WTC11 (cell line): ENCODE data around the gene IQCE. TPM values are rescaled to one million over a fixed set of nuclear protein-coding genes. Genes with fewer than 3 reads are reported as not detected.

ENCODE experiments used
- ATAC-seq: fragments of 200-7000 bp; cut with Tn5 transposase; 2 replicates; pipeline ENCODE4 v1.10.0; 2021; ENCODE audit warnings: mild to moderate bottlenecking, moderate library complexity
- CTCF ChIA-PET: fragments of 300-600 bp; sonication (Branson Sonifier 250); formaldehyde crosslinking; loops from one replicate; lab custom pipeline; 2021; ENCODE audit warnings: antibody characterized with exemption; lab: Charles Lee
- POLR2A ChIA-PET: fragments of 350-600 bp; sonication (Branson Sonifier 250); formaldehyde crosslinking; loops from one replicate; lab custom pipeline; 2021; ENCODE audit warnings: antibody characterized with exemption; lab: Charles Lee
- DNase-seq: peaks from one replicate; pipeline ENCODE4 v3.0.0; 2021; ENCODE audit warnings: low spot score
- H3K27ac Mint-ChIP-seq: 2 replicates; pipeline ENCODE4 v1.8.0; 2021; ENCODE audit warnings: mixed read lengths
- H3K27me3 Mint-ChIP-seq: 2 replicates; pipeline ENCODE4 v1.8.0; 2021; ENCODE audit warnings: low read depth, mild to moderate bottlenecking, moderate library complexity, mixed read lengths
- H3K36me3 Mint-ChIP-seq: 2 replicates; pipeline ENCODE4 v1.8.0; 2021; ENCODE audit warnings: mixed read lengths
- H3K4me1 Mint-ChIP-seq: 2 replicates; pipeline ENCODE4 v1.8.0; 2022; ENCODE audit warnings: mixed read lengths
- H3K4me3 Mint-ChIP-seq: 2 replicates; pipeline ENCODE4 v1.8.0; 2021; ENCODE audit warnings: mild to moderate bottlenecking, moderate library complexity, mixed read lengths
- H3K9me3 Mint-ChIP-seq: 2 replicates; pipeline ENCODE4 v1.8.0; 2021; ENCODE audit warnings: mixed read lengths
- CBFB ChIP-seq: sonication (generic); formaldehyde crosslinking; IDR thresholded peaks from 2 replicates; pipeline ENCODE4 v1.8.1; 2022; ENCODE audit warnings: mild to moderate bottlenecking, low read depth, missing genetic modification reagents
- FOXJ3 ChIP-seq: sonication (generic); formaldehyde crosslinking; IDR thresholded peaks from 2 replicates; pipeline ENCODE4 v1.9.0; 2021; ENCODE audit warnings: missing genetic modification reagents, mild to moderate bottlenecking, borderline replicate concordance
- IRF2 ChIP-seq: sonication (generic); formaldehyde crosslinking; IDR thresholded peaks from 2 replicates; pipeline ENCODE4 v1.8.0; 2022; ENCODE audit warnings: low read depth, missing genetic modification reagents, borderline replicate concordance
- JAZF1 ChIP-seq: fragments of 250-450 bp; sonication (Bioruptor Pico); IDR thresholded peaks from 2 replicates; pipeline ENCODE4 v1.9.0; 2021; ENCODE audit warnings: moderate library complexity, mild to moderate bottlenecking, inconsistent platforms
- KAT7 ChIP-seq: sonication (generic); formaldehyde crosslinking; IDR thresholded peaks from 2 replicates; pipeline ENCODE4 v1.8.1; 2023; ENCODE audit warnings: missing genetic modification reagents, mild to moderate bottlenecking, borderline replicate concordance
- NR3C1 ChIP-seq: sonication (generic); formaldehyde crosslinking; conservative IDR thresholded peaks from 2 replicates; pipeline ENCODE4 v1.8.1; 2023; ENCODE audit warnings: low read depth, mild to moderate bottlenecking, missing genetic modification reagents
- OVOL2 ChIP-seq: fragments of 250-450 bp; sonication (Bioruptor Pico); IDR thresholded peaks from 2 replicates; pipeline ENCODE4 v1.9.0; 2021; ENCODE audit warnings: mild to moderate bottlenecking, borderline replicate concordance
- RORB ChIP-seq: fragments of 250-450 bp; sonication (Bioruptor Pico); IDR thresholded peaks from 2 replicates; pipeline ENCODE4 v1.9.0; 2021; ENCODE audit warnings: mild to moderate bottlenecking
- SMAD3 ChIP-seq: sonication (generic); formaldehyde crosslinking; IDR thresholded peaks from 2 replicates; pipeline ENCODE4 v1.8.0; 2022; ENCODE audit warnings: missing genetic modification reagents, mild to moderate bottlenecking, borderline replicate concordance
- ZNF138 ChIP-seq: sonication (generic); formaldehyde crosslinking; conservative IDR thresholded peaks from 2 replicates; pipeline ENCODE4 v1.8.1; 2022; ENCODE audit warnings: mild to moderate bottlenecking, moderate library complexity, missing genetic modification reagents
- ZNF219 ChIP-seq: sonication (generic); formaldehyde crosslinking; IDR thresholded peaks from 2 replicates; pipeline ENCODE4 v1.8.0; 2023; ENCODE audit warnings: missing genetic modification reagents, mild to moderate bottlenecking, borderline replicate concordance
- ZNF317 ChIP-seq: sonication (generic); formaldehyde crosslinking; IDR thresholded peaks from 2 replicates; pipeline ENCODE4 v1.8.1; 2023; ENCODE audit warnings: low read depth, mild to moderate bottlenecking, moderate library complexity, missing genetic modification reagents, borderline replicate concordance
- ZNF396 ChIP-seq: fragments of 250-450 bp; sonication (Bioruptor Pico); IDR thresholded peaks from 2 replicates; pipeline ENCODE4 v1.8.0; 2021; ENCODE audit warnings: mild to moderate bottlenecking, moderate library complexity, borderline replicate concordance
- total RNA-seq: library from RNA; stranded (reverse); gene quantifications from 3 replicates; pipeline ENCODE4 v1.2.3, GENCODE V29; 2021
- TF ChIP-seq, protein P1 (sequence below): sonication (generic); formaldehyde crosslinking; IDR thresholded peaks from 2 replicates; pipeline ENCODE4 v1.8.0; 2023; ENCODE audit warnings: missing genetic modification reagents
- TF ChIP-seq, protein P2 (sequence below): fragments of 250-450 bp; sonication (Bioruptor Pico); IDR thresholded peaks from 2 replicates; pipeline ENCODE4 v2.1.2; 2022; ENCODE audit warnings: mild to moderate bottlenecking, moderate library complexity
- TF ChIP-seq, protein P3 (sequence below): sonication (generic); formaldehyde crosslinking; IDR thresholded peaks from 2 replicates; pipeline ENCODE4 v1.8.1; 2022; ENCODE audit warnings: low read depth, missing genetic modification reagents, borderline replicate concordance
- TF ChIP-seq, protein P4 (sequence below): sonication (generic); formaldehyde crosslinking; IDR thresholded peaks from 2 replicates; pipeline ENCODE4 v1.8.1; 2023; ENCODE audit warnings: mild to moderate bottlenecking, missing genetic modification reagents, moderate library complexity
- TF ChIP-seq, protein P5 (sequence below): sonication (generic); formaldehyde crosslinking; IDR thresholded peaks from 2 replicates; pipeline ENCODE4 v1.8.1; 2023; ENCODE audit warnings: mild to moderate bottlenecking, missing genetic modification reagents, borderline replicate concordance
- TF ChIP-seq, protein P6 (sequence below): sonication (generic); formaldehyde crosslinking; IDR thresholded peaks from 2 replicates; pipeline ENCODE4 v1.8.0; 2023; ENCODE audit warnings: missing genetic modification reagents, mild to moderate bottlenecking, borderline replicate concordance

The IQCE gene
- total RNA-seq, 1 experiment from 2014 or later = 4.4 TPM

DNA sequence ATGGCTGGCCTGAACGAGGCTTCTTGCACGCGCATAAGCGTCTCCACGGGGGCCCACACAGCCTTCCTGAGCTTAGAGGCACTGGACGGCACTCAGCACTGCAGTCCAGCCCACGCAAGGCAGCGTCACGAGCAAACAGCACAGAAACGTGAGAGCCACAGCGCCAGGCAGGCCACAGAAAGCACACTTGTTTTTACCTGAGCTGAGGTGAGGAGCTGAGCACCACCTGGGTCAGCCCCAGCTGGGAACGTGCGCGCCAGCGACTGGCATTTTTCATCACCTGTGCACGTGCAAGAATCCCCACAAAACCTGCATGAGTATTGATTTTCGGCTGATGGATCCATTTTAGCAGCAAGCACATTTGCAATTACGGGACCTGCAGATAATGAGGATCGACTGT is 26.7 kb downstream of the IQCE start (continued):
- TF ChIP-seq, protein P1, sequence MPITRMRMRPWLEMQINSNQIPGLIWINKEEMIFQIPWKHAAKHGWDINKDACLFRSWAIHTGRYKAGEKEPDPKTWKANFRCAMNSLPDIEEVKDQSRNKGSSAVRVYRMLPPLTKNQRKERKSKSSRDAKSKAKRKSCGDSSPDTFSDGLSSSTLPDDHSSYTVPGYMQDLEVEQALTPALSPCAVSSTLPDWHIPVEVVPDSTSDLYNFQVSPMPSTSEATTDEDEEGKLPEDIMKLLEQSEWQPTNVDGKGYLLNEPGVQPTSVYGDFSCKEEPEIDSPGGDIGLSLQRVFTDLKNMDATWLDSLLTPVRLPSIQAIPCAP (CRISPR knock-in tag) = no peak
- TF ChIP-seq RORB (CRISPR knock-in tag) = no peak
- TF ChIP-seq OVOL2 (CRISPR knock-in tag) = no peak
- TF ChIP-seq CBFB = no peak
- TF ChIP-seq, protein P2, sequence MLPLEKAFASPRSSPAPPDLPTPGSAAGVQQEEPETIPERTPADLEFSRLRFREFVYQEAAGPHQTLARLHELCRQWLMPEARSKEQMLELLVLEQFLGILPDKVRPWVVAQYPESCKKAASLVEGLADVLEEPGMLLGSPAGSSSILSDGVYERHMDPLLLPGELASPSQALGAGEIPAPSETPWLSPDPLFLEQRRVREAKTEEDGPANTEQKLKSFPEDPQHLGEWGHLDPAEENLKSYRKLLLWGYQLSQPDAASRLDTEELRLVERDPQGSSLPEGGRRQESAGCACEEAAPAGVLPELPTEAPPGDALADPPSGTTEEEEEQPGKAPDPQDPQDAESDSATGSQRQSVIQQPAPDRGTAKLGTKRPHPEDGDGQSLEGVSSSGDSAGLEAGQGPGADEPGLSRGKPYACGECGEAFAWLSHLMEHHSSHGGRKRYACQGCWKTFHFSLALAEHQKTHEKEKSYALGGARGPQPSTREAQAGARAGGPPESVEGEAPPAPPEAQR (CRISPR knock-in tag) = no peak
- no peak for TF ChIP-seq ZNF317 (CRISPR knock-in tag)
- no peak for TF ChIP-seq JAZF1 (CRISPR knock-in tag)
- TF ChIP-seq, all 79 proteins: peak for 0

DNA sequence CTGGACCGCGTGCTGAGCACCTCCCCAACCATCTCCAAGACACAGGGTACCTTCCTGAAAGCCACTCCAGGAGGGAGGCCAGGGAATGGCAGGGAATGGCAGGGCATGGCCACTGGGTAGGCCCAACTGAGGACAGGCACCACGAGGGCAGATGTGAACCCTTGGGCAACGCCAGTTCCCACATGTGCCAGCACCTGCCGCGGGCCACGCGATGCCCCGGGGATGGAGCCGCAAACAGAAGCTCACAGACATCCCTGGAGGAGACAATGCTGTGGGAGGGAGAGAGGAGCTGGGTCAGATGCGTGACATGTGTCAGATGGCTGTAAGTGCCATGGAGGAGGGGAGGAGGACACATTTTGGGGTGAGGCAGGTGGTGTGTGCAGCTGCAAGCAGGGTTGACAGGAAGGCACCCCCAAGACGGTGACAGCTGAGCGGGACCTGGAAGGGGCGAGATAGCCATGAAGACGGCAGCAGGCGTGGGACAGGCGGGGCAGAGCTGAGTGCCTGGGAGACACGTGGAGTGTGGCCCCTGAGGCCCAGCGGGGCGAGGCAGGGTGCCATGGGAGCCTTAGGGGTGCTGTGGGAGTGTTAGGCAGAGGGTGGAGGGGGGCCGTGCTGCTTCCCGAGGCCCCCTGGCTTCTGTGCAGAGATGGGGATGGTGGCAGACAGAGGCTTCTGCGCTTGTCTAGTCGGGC is 27.7 kb downstream of the IQCE start:
- ChIA-PET CTCF (interaction anchor here (0.9 to 2.4 kb wide), 11 partner anchors 8 to 155 kb away, joined by 3 to 11 read pairs (median 3); no protein-coding TSS in a partner anchor), POLR2A (no interaction called here)
- DNase-seq = no peak
- H3K9me3 Mint-ChIP-seq = no peaks in the 10 kb centered on the region
- no peaks in the 10 kb centered on the region for H3K27me3 Mint-ChIP-seq
- 0 out of 2 replicates have a peak, but pooled peaks cover 3% of the 10 kb centered on the region for H3K36me3 Mint-ChIP-seq
- H3K4me3 Mint-ChIP-seq = no peak overlapping the region
- peak overlapping the region; percentile 85; the same call in 1 of the 2 replicates for H3K27ac Mint-ChIP-seq
- no peak for ATAC-seq
- peaks cover 16% of the 10 kb centered on the region for H3K4me1 Mint-ChIP-seq
- TF ChIP-seq, protein P3, sequence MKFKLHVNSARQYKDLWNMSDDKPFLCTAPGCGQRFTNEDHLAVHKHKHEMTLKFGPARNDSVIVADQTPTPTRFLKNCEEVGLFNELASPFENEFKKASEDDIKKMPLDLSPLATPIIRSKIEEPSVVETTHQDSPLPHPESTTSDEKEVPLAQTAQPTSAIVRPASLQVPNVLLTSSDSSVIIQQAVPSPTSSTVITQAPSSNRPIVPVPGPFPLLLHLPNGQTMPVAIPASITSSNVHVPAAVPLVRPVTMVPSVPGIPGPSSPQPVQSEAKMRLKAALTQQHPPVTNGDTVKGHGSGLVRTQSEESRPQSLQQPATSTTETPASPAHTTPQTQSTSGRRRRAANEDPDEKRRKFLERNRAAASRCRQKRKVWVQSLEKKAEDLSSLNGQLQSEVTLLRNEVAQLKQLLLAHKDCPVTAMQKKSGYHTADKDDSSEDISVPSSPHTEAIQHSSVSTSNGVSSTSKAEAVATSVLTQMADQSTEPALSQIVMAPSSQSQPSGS (CRISPR knock-in tag) = no peak
- TF ChIP-seq ZNF138 (CRISPR knock-in tag) (no peak), KAT7 (CRISPR knock-in tag) (no peak), FOXJ3 (CRISPR knock-in tag) (no peak), SMAD3 (CRISPR knock-in tag) (no peak), ZNF396 (CRISPR knock-in tag) (no peak), IRF2 (CRISPR knock-in tag) (no peak), ZNF219 (CRISPR knock-in tag) (no peak), NR3C1 (no peak)
- TF ChIP-seq, protein P4, sequence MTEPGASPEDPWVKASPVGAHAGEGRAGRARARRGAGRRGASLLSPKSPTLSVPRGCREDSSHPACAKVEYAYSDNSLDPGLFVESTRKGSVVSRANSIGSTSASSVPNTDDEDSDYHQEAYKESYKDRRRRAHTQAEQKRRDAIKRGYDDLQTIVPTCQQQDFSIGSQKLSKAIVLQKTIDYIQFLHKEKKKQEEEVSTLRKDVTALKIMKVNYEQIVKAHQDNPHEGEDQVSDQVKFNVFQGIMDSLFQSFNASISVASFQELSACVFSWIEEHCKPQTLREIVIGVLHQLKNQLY (CRISPR knock-in tag) = no peak
- TF ChIP-seq, protein P5, sequence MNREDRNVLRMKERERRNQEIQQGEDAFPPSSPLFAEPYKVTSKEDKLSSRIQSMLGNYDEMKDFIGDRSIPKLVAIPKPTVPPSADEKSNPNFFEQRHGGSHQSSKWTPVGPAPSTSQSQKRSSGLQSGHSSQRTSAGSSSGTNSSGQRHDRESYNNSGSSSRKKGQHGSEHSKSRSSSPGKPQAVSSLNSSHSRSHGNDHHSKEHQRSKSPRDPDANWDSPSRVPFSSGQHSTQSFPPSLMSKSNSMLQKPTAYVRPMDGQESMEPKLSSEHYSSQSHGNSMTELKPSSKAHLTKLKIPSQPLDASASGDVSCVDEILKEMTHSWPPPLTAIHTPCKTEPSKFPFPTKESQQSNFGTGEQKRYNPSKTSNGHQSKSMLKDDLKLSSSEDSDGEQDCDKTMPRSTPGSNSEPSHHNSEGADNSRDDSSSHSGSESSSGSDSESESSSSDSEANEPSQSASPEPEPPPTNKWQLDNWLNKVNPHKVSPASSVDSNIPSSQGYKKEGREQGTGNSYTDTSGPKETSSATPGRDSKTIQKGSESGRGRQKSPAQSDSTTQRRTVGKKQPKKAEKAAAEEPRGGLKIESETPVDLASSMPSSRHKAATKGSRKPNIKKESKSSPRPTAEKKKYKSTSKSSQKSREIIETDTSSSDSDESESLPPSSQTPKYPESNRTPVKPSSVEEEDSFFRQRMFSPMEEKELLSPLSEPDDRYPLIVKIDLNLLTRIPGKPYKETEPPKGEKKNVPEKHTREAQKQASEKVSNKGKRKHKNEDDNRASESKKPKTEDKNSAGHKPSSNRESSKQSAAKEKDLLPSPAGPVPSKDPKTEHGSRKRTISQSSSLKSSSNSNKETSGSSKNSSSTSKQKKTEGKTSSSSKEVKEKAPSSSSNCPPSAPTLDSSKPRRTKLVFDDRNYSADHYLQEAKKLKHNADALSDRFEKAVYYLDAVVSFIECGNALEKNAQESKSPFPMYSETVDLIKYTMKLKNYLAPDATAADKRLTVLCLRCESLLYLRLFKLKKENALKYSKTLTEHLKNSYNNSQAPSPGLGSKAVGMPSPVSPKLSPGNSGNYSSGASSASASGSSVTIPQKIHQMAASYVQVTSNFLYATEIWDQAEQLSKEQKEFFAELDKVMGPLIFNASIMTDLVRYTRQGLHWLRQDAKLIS = no peak
- TF ChIP-seq, protein P6, sequence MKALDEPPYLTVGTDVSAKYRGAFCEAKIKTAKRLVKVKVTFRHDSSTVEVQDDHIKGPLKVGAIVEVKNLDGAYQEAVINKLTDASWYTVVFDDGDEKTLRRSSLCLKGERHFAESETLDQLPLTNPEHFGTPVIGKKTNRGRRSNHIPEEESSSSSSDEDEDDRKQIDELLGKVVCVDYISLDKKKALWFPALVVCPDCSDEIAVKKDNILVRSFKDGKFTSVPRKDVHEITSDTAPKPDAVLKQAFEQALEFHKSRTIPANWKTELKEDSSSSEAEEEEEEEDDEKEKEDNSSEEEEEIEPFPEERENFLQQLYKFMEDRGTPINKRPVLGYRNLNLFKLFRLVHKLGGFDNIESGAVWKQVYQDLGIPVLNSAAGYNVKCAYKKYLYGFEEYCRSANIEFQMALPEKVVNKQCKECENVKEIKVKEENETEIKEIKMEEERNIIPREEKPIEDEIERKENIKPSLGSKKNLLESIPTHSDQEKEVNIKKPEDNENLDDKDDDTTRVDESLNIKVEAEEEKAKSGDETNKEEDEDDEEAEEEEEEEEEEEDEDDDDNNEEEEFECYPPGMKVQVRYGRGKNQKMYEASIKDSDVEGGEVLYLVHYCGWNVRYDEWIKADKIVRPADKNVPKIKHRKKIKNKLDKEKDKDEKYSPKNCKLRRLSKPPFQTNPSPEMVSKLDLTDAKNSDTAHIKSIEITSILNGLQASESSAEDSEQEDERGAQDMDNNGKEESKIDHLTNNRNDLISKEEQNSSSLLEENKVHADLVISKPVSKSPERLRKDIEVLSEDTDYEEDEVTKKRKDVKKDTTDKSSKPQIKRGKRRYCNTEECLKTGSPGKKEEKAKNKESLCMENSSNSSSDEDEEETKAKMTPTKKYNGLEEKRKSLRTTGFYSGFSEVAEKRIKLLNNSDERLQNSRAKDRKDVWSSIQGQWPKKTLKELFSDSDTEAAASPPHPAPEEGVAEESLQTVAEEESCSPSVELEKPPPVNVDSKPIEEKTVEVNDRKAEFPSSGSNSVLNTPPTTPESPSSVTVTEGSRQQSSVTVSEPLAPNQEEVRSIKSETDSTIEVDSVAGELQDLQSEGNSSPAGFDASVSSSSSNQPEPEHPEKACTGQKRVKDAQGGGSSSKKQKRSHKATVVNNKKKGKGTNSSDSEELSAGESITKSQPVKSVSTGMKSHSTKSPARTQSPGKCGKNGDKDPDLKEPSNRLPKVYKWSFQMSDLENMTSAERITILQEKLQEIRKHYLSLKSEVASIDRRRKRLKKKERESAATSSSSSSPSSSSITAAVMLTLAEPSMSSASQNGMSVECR (CRISPR knock-in tag) = no peak
